Upper lobe of left lung (tissue), 6 donors: ENCODE results near the gene PDLIM7. TPM values are rescaled to one million over a fixed set of nuclear protein-coding genes. Genes with fewer than 3 reads are reported as not detected.

Experiments used
- ATAC-seq, 2 donors: fragments of 200-7000 bp; cut with Tn5 transposase; one replicate each; pipeline ENCODE4 v1.9.1; 2022; ENCODE audit warnings: mild to moderate bottlenecking in 2 of 2, moderate library complexity in 2 of 2; ENCODE audit not compliant: low FRiP score in 2 of 2
- DNase-seq, 2 donors: peaks; one replicate each; pipeline ENCODE4 v3.0.0-alpha.2; 2019 to 2020
- H3K27ac ChIP-seq, 4 donors: fragments of 200-600 bp; sonication (generic); one replicate each; pipeline ENCODE4 v1.5.1; 2016 to 2019
- H3K27me3 ChIP-seq, 4 donors: fragments of 200-600 bp; sonication (generic); one replicate each; pipeline ENCODE4 v1.5.1; 2017 to 2019
- H3K36me3 ChIP-seq, 4 donors: fragments of 200-600 bp; sonication (generic); one replicate each; pipeline ENCODE4 v1.5.1; 2016 to 2019
- H3K4me1 ChIP-seq, 4 donors: fragments of 200-600 bp; sonication (generic); one replicate each; pipeline ENCODE4 v1.5.1; 2018 to 2019
- H3K4me3 ChIP-seq, 4 donors: fragments of 200-600 bp; sonication (generic); one replicate each; pipeline ENCODE4 v1.5.1; 2017 to 2019; ENCODE audit warnings: mild to moderate bottlenecking in 2 of 4, moderate library complexity in 1 of 4
- H3K9me3 ChIP-seq, 4 donors: fragments of 200-600 bp; sonication (generic); one replicate each; pipeline ENCODE4 v1.5.1; 2018 to 2019
- EP300 ChIP-seq, 4 donors: sonication (generic); formaldehyde crosslinking; IDR thresholded peaks; one replicate each; pipeline ENCODE4 v1.5.1; 2017; ENCODE audit warnings: antibody characterized with exemption in 4 of 4, control low read depth in 2 of 4
- POLR2A ChIP-seq, 4 donors: fragments of 450-650 bp; IDR thresholded peaks; one replicate each; pipeline ENCODE4 v1.5.1; 2016 to 2017; ENCODE audit warnings: antibody characterized with exemption in 4 of 4, mild to moderate bottlenecking in 2 of 4
- POLR2AphosphoS5 ChIP-seq, 2 donors: sonication (generic); formaldehyde crosslinking; IDR thresholded peaks; one replicate each; pipeline ENCODE4 v1.5.1; 2017; ENCODE audit warnings: antibody characterized with exemption in 2 of 2
- WGBS, 2 donors: methylation state at CpG; one replicate each; pipeline ENCODE4 v1.1.5; 2017 to 2018; 5-methylcytosine and 5-hydroxymethylcytosine counted together
- total RNA-seq, 6 donors: library from RNA; depleted of rRNA in 4 of 6; stranded (reverse); fragments of >200 nt in 4 of 6; gene quantifications; one replicate each; pipeline versions ENCODE4 v1.1.0 to v1.2.1, GENCODE V29; 2016 to 2021
- TF ChIP-seq, protein P1 (sequence below), 6 experiments: fragments of 450-650 bp in 4 of 6; fragments of 200-600 bp in 2 of 6; sonication (generic) in 2 of 6; IDR thresholded peaks; one replicate each; pipeline ENCODE4 v1.5.1; 2016 to 2019; ENCODE audit warnings: antibody characterized with exemption in 6 of 6
- donor health status: DM: no; HTN: no; CAD: no; lungs with moderate emphysema.
- donor health status: DM: no; HTN: yes; CAD: no; lungs with severe emphysema.

PDLIM7 gene
- total RNA-seq, 6 donors from 2014 or later = 32.0 to 142 (median 75.8) TPM

DNA sequence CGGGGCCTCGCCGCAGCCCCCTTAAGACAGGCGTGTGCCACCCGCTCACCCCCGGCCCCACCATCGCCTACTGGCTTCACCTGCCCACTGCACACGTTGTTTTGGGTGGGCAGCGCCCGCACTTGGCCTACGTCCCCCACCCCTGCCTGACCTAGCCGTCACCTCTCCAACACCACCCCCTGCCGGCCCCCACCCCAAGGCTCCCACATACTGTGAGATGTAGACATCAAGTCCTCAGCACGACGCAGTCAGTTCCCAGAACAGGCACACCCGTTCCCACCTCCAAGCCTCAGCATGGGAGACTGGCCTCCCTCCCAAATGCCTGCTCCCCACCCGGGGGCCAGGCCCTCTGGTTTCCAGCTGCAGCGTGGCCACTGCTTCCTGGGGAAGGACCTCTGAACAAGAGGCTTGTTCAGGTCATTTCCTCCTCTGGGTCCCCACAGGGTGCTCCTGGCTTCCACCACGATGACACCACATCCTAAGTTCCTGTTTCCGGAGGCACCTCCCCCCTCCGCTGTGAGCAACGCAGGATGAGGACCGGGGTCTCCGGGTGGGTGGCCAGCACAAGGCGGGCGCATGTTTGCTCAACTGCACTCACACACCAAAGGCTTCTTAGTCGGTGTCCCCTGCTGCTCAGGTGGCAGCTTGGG, 35.3 kb downstream of the PDLIM7 start:
- DNase-seq (peak; percentile 68 to 74), ATAC-seq (peak in 1 of 2 donors; percentile 28)

DNA sequence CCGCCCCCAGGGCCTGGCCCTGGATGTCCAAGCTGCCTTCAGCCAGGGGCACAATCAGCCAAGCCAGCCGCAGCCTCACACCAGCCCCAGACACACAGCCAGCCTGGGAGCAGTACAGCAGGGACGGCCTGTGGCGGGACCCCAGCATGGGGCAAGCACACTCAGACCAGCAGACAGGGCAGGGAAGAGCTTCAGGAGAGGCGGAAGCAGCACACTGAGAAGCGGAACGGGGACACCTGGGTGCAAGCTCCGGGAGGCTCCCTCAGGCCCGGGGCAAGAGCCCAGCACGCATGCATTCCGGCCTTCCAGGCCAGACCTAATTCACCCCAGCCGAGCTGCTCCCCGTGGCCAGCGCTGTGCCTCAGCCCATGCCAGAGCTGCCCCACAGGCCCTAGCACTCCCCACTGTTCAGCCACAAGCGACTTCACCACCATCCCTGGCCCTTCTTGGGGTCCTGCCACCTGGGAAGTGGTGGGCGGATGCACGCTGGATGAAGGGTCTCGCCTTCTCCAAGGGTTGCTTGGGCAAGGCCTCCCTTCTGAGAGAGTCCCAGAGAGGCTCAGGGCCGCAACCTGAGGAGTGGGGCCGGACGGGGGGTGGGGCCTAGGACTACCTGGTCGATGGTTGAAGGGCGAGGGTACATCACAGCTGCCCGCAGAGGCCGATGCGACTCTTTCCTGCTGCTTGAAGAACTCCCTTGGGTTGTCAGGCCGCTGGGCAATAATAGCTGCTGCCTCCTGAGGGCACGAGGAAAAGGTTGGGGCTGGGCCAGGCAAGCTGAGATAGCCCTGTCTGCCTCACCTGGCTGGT, 37.4 kb downstream of the PDLIM7 start:
- no peaks in the 10 kb centered on the region for H3K9me3 ChIP-seq
- no peak for ATAC-seq
- peaks cover 0 to 27% (median 12%) of the 10 kb centered on the region in 4 donors for H3K36me3 ChIP-seq
- no peaks in the 10 kb centered on the region for H3K27me3 ChIP-seq
- H3K4me1 ChIP-seq = peaks cover 18 to 43% (median 25%) of the 10 kb centered on the region in 4 donors
- no peak overlapping the region for H3K27ac ChIP-seq
- DNase-seq = peak in 1 of 2 donors; percentile 74
- no peak overlapping the region for H3K4me3 ChIP-seq
- TF ChIP-seq EP300 (IDR thresholded peaks at IDR 0.05) = no peak
- TF ChIP-seq, protein P1, sequence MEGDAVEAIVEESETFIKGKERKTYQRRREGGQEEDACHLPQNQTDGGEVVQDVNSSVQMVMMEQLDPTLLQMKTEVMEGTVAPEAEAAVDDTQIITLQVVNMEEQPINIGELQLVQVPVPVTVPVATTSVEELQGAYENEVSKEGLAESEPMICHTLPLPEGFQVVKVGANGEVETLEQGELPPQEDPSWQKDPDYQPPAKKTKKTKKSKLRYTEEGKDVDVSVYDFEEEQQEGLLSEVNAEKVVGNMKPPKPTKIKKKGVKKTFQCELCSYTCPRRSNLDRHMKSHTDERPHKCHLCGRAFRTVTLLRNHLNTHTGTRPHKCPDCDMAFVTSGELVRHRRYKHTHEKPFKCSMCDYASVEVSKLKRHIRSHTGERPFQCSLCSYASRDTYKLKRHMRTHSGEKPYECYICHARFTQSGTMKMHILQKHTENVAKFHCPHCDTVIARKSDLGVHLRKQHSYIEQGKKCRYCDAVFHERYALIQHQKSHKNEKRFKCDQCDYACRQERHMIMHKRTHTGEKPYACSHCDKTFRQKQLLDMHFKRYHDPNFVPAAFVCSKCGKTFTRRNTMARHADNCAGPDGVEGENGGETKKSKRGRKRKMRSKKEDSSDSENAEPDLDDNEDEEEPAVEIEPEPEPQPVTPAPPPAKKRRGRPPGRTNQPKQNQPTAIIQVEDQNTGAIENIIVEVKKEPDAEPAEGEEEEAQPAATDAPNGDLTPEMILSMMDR (IDR thresholded peaks at IDR 0.05) = no peak
- TF ChIP-seq POLR2A (IDR thresholded peaks at IDR 0.05) = no peak
- no peak for TF ChIP-seq POLR2AphosphoS5 (IDR thresholded peaks at IDR 0.05)
- WGBS, 2 donors = 89 to 91% methylated on average over 4 to 28 of the region's 28 CpGs

More for the DNA sequence above, 35.3 kb downstream of the PDLIM7 start:
- Histone ChIP-seq H3K27ac (peak overlapping the region; percentile 35 to 76 (median 62)), H3K9me3 (no peaks in the 10 kb centered on the region), H3K4me1 (peaks cover 6 to 23% (median 9%) of the 10 kb centered on the region in 4 donors), H3K4me3 (no peak overlapping the region), H3K36me3 (peaks cover 0 to 44% (median 20%) of the 10 kb centered on the region in 4 donors), H3K27me3 (no peaks in the 10 kb centered on the region)
- TF ChIP-seq POLR2A (IDR thresholded peaks at IDR 0.05) (no peak), POLR2AphosphoS5 (IDR thresholded peaks at IDR 0.05) (peak; percentile 15 to 72)
- 40 to 51% methylated on average over 7 to 24 of the region's 27 CpGs for WGBS, 2 donors

DNA sequence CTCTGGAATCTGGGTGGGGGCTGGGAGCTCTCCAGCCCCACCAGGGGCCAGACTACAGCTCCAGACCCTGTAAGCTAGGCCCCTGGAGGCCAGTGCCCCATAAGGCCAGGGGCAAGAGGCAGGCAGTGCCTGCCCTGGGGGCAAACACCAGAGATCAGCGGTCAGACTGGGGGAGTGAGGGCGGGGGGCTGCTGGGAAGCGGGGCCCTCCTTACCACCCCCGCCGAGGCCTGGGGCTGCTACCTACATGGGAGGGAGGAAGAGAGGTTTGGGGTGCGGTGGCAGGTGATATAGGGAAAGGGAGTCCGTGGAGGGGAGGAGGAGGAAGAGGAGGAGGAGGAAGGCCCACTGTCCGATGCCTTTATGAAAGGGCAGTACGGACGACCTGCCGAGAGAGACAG, 38.0 kb downstream of the PDLIM7 start:
- Histone ChIP-seq H3K4me1 (peaks cover 21 to 49% (median 28%) of the 10 kb centered on the region in 4 donors), H3K9me3 (no peaks in the 10 kb centered on the region), H3K4me3 (no peak overlapping the region), H3K36me3 (peaks cover 0 to 26% (median 12%) of the 10 kb centered on the region in 4 donors), H3K27me3 (no peaks in the 10 kb centered on the region), H3K27ac (no peak overlapping the region)
- DNase-seq = no peak
- 81 to 83% methylated on average over 11 of the region's 11 CpGs for WGBS, 2 donors
- TF ChIP-seq POLR2AphosphoS5 (IDR thresholded peaks at IDR 0.05) (no peak), POLR2A (IDR thresholded peaks at IDR 0.05) (no peak), EP300 (IDR thresholded peaks at IDR 0.05) (no peak)
- TF ChIP-seq, protein P1 (IDR thresholded peaks at IDR 0.05) = no peak
- ATAC-seq = no peak

DNA sequence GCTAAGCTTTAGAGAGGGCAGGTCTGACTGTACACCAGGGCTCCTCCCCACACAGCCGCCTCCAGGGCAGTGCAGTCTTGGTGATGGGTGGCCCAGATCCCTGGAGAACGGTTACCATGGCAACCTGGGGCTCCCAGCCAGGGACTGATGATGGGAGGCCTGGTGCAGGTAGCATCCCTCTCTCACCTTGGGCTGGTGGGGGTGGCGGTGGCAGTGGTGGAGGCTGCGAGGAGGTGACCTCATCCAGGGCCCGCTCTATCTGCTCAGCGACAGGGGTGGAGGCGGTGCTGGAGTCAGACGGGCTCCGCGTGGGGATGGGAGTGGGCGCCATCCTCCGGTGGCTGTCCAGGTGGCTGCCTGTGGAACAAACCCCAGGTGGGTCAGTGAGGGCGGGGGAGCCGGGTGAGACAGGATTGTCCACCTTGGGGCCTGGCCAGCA, 38.5 kb downstream of the PDLIM7 start:
- DNase-seq (no peak), ATAC-seq (no peak)
- 89 to 96% methylated on average over 10 to 13 of the region's 14 CpGs for WGBS, 2 donors
- no peak overlapping the region for H3K27ac ChIP-seq
- H3K9me3 ChIP-seq = no peaks in the 10 kb centered on the region
- peaks cover 25 to 53% (median 33%) of the 10 kb centered on the region in 4 donors for H3K4me1 ChIP-seq
- H3K27me3 ChIP-seq = no peaks in the 10 kb centered on the region
- H3K4me3 ChIP-seq = no peak overlapping the region
- TF ChIP-seq POLR2AphosphoS5 (IDR thresholded peaks at IDR 0.05) (no peak), EP300 (IDR thresholded peaks at IDR 0.05) (no peak), POLR2A (IDR thresholded peaks at IDR 0.05) (no peak)
- TF ChIP-seq, protein P1 (IDR thresholded peaks at IDR 0.05) = no peak
- peaks cover 0 to 26% (median 12%) of the 10 kb centered on the region in 4 donors for H3K36me3 ChIP-seq
